ENCODE measurements around the gene JUND.

The JUND gene

GRCh38 chr19:18266771-18267686 is 14.4 kb downstream of the JUND start:
- no peak for DNase-seq

GRCh38 chr19:18265582-18265981 is 15.8 kb downstream of the JUND start:
- DNase-seq, result no peak

- DNase-seq, result no peak
Measured at GRCh38 chr19:18264971-18265540, 16.4 kb downstream of the JUND start.

- no peak for DNase-seq
Measured at GRCh38 chr19:18264137-18264854, 17.1 kb downstream of the JUND start.

GRCh38 chr19:18263324-18264136 is 17.9 kb downstream of the JUND start:
- DNase-seq, result no peak

GRCh38 chr19:18262917-18263316 is 18.5 kb downstream of the JUND start:
- no peak for DNase-seq

- no peak for DNase-seq
Measured at GRCh38 chr19:18262144-18262543, 19.3 kb downstream of the JUND start.

- DNase-seq, result no peak
Measured at GRCh38 chr19:18261474-18261873, 19.9 kb downstream of the JUND start.

- DNase-seq, result no peak
Measured at GRCh38 chr19:18259893-18260292, 21.5 kb downstream of the JUND start.

GRCh38 chr19:18257503-18258470 is 23.6 kb downstream of the JUND start:
- no peak for DNase-seq

- DNase-seq, result no peak
Measured at GRCh38 chr19:18254546-18255503, 26.6 kb downstream of the JUND start.

- DNase-seq, result no peak
Measured at GRCh38 chr19:18253716-18254115, 27.7 kb downstream of the JUND start.

GRCh38 chr19:18253130-18253529 is 28.3 kb downstream of the JUND start:
- no peak for DNase-seq

- no peak for DNase-seq
Measured at GRCh38 chr19:18252370-18252717, 29.1 kb downstream of the JUND start.

- DNase-seq, result peak; percentile 75
Measured at GRCh38 chr19:18251587-18252369, 29.6 kb downstream of the JUND start.

GRCh38 chr19:18249834-18250233 is 31.6 kb downstream of the JUND start:
- no peak for DNase-seq

GRCh38 chr19:18245297-18245696 is 36.1 kb downstream of the JUND start:
- DNase-seq, result no peak

- peak; percentile 14 for DNase-seq
Measured at GRCh38 chr19:18239303-18239702, 42.1 kb downstream of the JUND start.

- no peak for DNase-seq
Measured at GRCh38 chr19:18234194-18234593, 47.2 kb downstream of the JUND start.
